Upper lobe of left lung (tissue), 6 donors: ENCODE data around the gene SPINT1. TPM values are rescaled to one million over a fixed set of nuclear protein-coding genes. Genes with fewer than 3 reads are reported as not detected.

ENCODE experiments used
- ATAC-seq, 2 donors: fragments of 200-7000 bp; cut with Tn5 transposase; one replicate each; pipeline ENCODE4 v1.9.1; 2022; ENCODE audit warnings: mild to moderate bottlenecking in 2 of 2, moderate library complexity in 2 of 2; ENCODE audit not compliant: low FRiP score in 2 of 2
- DNase-seq, 2 donors: peaks; one replicate each; pipeline ENCODE4 v3.0.0-alpha.2; 2019 to 2020
- H3K27ac ChIP-seq, 4 donors: fragments of 200-600 bp; sonication (generic); one replicate each; pipeline ENCODE4 v1.5.1; 2016 to 2019
- H3K27me3 ChIP-seq, 4 donors: fragments of 200-600 bp; sonication (generic); one replicate each; pipeline ENCODE4 v1.5.1; 2017 to 2019
- H3K36me3 ChIP-seq, 4 donors: fragments of 200-600 bp; sonication (generic); one replicate each; pipeline ENCODE4 v1.5.1; 2016 to 2019
- H3K4me1 ChIP-seq, 4 donors: fragments of 200-600 bp; sonication (generic); one replicate each; pipeline ENCODE4 v1.5.1; 2018 to 2019
- H3K4me3 ChIP-seq, 4 donors: fragments of 200-600 bp; sonication (generic); one replicate each; pipeline ENCODE4 v1.5.1; 2017 to 2019; ENCODE audit warnings: mild to moderate bottlenecking in 2 of 4, moderate library complexity in 1 of 4
- H3K9me3 ChIP-seq, 4 donors: fragments of 200-600 bp; sonication (generic); one replicate each; pipeline ENCODE4 v1.5.1; 2018 to 2019
- CTCF ChIP-seq, 6 experiments: fragments of 450-650 bp in 4 of 6; fragments of 200-600 bp in 2 of 6; sonication (generic) in 2 of 6; IDR thresholded peaks; one replicate each; pipeline ENCODE4 v1.5.1; 2016 to 2019; ENCODE audit warnings: antibody characterized with exemption in 6 of 6
- EP300 ChIP-seq, 4 donors: sonication (generic); formaldehyde crosslinking; IDR thresholded peaks; one replicate each; pipeline ENCODE4 v1.5.1; 2017; ENCODE audit warnings: antibody characterized with exemption in 4 of 4, control low read depth in 2 of 4
- POLR2A ChIP-seq, 4 donors: fragments of 450-650 bp; IDR thresholded peaks; one replicate each; pipeline ENCODE4 v1.5.1; 2016 to 2017; ENCODE audit warnings: antibody characterized with exemption in 4 of 4, mild to moderate bottlenecking in 2 of 4
- POLR2AphosphoS5 ChIP-seq, 2 donors: sonication (generic); formaldehyde crosslinking; IDR thresholded peaks; one replicate each; pipeline ENCODE4 v1.5.1; 2017; ENCODE audit warnings: antibody characterized with exemption in 2 of 2
- WGBS, 2 donors: methylation state at CpG; one replicate each; pipeline ENCODE4 v1.1.5; 2017 to 2018; 5-methylcytosine and 5-hydroxymethylcytosine counted together
- total RNA-seq, 6 donors: library from RNA; depleted of rRNA in 4 of 6; stranded (reverse); fragments of >200 nt in 4 of 6; gene quantifications; one replicate each; pipeline versions ENCODE4 v1.1.0 to v1.2.1, GENCODE V29; 2016 to 2021
- donor health status: DM: no; HTN: no; CAD: no; lungs with moderate emphysema.
- donor health status: DM: no; HTN: yes; CAD: no; lungs with severe emphysema.

The SPINT1 gene
- total RNA-seq, 6 donors from 2014 or later: 99.3 to 252 (median 163) TPM

GRCh38 chr15:40852529-40852928, 8.7 kb downstream of the SPINT1 start:
- 61 to 75% methylated on average over 5 of the region's 5 CpGs for WGBS, 2 donors
- peaks cover 2 to 21% (median 15%) of the 10 kb centered on the region in 4 donors for H3K4me1 ChIP-seq
- no peaks in the 10 kb centered on the region for H3K9me3 ChIP-seq
- ATAC-seq: no peak
- no peak overlapping the region for H3K27ac ChIP-seq
- H3K4me3 ChIP-seq: no peak overlapping the region
- DNase-seq: no peak
- TF ChIP-seq POLR2A (IDR thresholded peaks at IDR 0.05): no peak
- no peak for TF ChIP-seq CTCF (IDR thresholded peaks at IDR 0.05)
- no peak for TF ChIP-seq POLR2AphosphoS5 (IDR thresholded peaks at IDR 0.05)
- TF ChIP-seq EP300 (IDR thresholded peaks at IDR 0.05): no peak
- peaks cover 3 to 36% (median 28%) of the 10 kb centered on the region in 4 donors for H3K36me3 ChIP-seq
- no peaks in the 10 kb centered on the region for H3K27me3 ChIP-seq

DNA sequence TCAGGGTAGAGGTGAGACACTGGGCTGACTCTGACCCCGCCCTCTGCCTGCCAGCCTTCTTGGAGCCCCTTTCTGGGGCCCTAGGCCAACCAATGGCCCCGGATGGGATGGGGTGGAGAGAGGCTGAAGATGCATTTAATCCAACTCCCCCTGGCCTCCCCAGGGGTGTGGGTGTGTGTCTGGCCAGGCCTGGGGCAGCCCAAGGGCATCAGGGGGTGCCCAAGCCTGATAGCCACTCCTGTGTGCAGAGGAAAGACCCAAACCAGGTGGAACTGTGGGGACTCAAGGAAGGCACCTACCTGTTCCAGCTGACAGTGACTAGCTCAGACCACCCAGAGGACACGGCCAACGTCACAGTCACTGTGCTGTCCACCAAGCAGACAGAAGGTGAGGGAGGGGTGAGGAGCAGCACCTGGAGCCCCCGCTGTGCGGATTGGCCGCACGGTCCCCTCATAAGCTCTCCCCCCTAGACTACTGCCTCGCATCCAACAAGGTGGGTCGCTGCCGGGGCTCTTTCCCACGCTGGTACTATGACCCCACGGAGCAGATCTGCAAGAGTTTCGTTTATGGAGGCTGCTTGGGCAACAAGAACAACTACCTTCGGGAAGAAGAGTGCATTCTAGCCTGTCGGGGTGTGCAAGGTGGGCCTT, 9.5 kb downstream of the SPINT1 start:
- no peak overlapping the region for H3K4me3 ChIP-seq
- H3K36me3 ChIP-seq: peaks cover 3 to 36% (median 28%) of the 10 kb centered on the region in 4 donors
- H3K27me3 ChIP-seq: no peaks in the 10 kb centered on the region
- no peak for ATAC-seq
- 93 to 95% methylated on average over 4 to 16 of the region's 16 CpGs for WGBS, 2 donors
- TF ChIP-seq CTCF (IDR thresholded peaks at IDR 0.05): no peak
- TF ChIP-seq EP300 (IDR thresholded peaks at IDR 0.05): no peak
- no peak for TF ChIP-seq POLR2AphosphoS5 (IDR thresholded peaks at IDR 0.05)
- TF ChIP-seq POLR2A (IDR thresholded peaks at IDR 0.05): no peak
- H3K27ac ChIP-seq: no peak overlapping the region
- no peak for DNase-seq
- H3K4me1 ChIP-seq: peaks cover 3 to 18% (median 13%) of the 10 kb centered on the region in 4 donors
- H3K9me3 ChIP-seq: no peaks in the 10 kb centered on the region

GRCh38 chr15:40854161-40854560, 10.3 kb downstream of the SPINT1 start:
- Histone ChIP-seq H3K9me3 (no peaks in the 10 kb centered on the region), H3K4me3 (no peak overlapping the region), H3K27ac (no peak overlapping the region), H3K27me3 (no peaks in the 10 kb centered on the region), H3K36me3 (peaks cover 3 to 36% (median 28%) of the 10 kb centered on the region in 4 donors), H3K4me1 (peaks cover 3 to 19% (median 13%) of the 10 kb centered on the region in 4 donors)
- WGBS, 2 donors: 59 to 72% methylated on average over 8 to 10 of the region's 10 CpGs
- DNase-seq (no peak), ATAC-seq (no peak)
- no peak for TF ChIP-seq CTCF (IDR thresholded peaks at IDR 0.05)

- ATAC-seq (no peak), DNase-seq (no peak)
- TF ChIP-seq POLR2A (IDR thresholded peaks at IDR 0.05) (no peak), CTCF (IDR thresholded peaks at IDR 0.05) (no peak), POLR2AphosphoS5 (IDR thresholded peaks at IDR 0.05) (no peak), EP300 (IDR thresholded peaks at IDR 0.05) (no peak)
- Histone ChIP-seq H3K4me3 (no peak overlapping the region), H3K27me3 (no peaks in the 10 kb centered on the region), H3K36me3 (peaks cover 3 to 36% (median 26%) of the 10 kb centered on the region in 4 donors), H3K9me3 (no peaks in the 10 kb centered on the region), H3K27ac (no peak overlapping the region), H3K4me1 (peaks cover 3 to 24% (median 13%) of the 10 kb centered on the region in 4 donors)
- 83 to 84% methylated on average over 11 to 12 of the region's 13 CpGs for WGBS, 2 donors
Observed at GRCh38 chr15:40855706-40856234, 11.9 kb downstream of the SPINT1 start.

GRCh38 chr15:40856746-40857145, 12.9 kb downstream of the SPINT1 start:
- peak overlapping the region in 2 of 4 donors; percentile 37 to 42 for H3K27ac ChIP-seq
- H3K9me3 ChIP-seq: no peaks in the 10 kb centered on the region
- DNase-seq (no peak), ATAC-seq (no peak)
- no peaks in the 10 kb centered on the region for H3K27me3 ChIP-seq
- H3K36me3 ChIP-seq: peaks cover 3 to 36% (median 26%) of the 10 kb centered on the region in 4 donors
- 70 to 81% methylated on average over 2 to 7 of the region's 8 CpGs for WGBS, 2 donors
- H3K4me3 ChIP-seq: no peak overlapping the region
- H3K4me1 ChIP-seq: peaks cover 3 to 24% (median 13%) of the 10 kb centered on the region in 4 donors
- TF ChIP-seq POLR2A (IDR thresholded peaks at IDR 0.05) (no peak), POLR2AphosphoS5 (IDR thresholded peaks at IDR 0.05) (no peak), EP300 (IDR thresholded peaks at IDR 0.05) (no peak), CTCF (IDR thresholded peaks at IDR 0.05) (no peak)
